Measurements from ENCODE around the gene OTOS.

Gene OTOS

GRCh38 chr2:240111253-240111652, 29.2 kb downstream of the OTOS start:
- no peak for DNase-seq

- no peak for DNase-seq
These were observed 31.1 kb downstream of the OTOS start for GRCh38 chr2:240109386-240109785.

- no peak for DNase-seq
These were observed 33.0 kb downstream of the OTOS start for GRCh38 chr2:240107477-240107796.

GRCh38 chr2:240106765-240107476, 33.5 kb downstream of the OTOS start:
- DNase-seq: no peak

- no peak for DNase-seq
These were observed 34.5 kb downstream of the OTOS start for GRCh38 chr2:240105982-240106381.

- DNase-seq: no peak
These were observed 37.3 kb downstream of the OTOS start for GRCh38 chr2:240103136-240103535.

GRCh38 chr2:240098349-240098748, 42.1 kb downstream of the OTOS start:
- DNase-seq: no peak

- no peak for DNase-seq
These were observed 44.6 kb downstream of the OTOS start for GRCh38 chr2:240095556-240096523.

GRCh38 chr2:240089306-240089705, 51.2 kb downstream of the OTOS start:
- no peak for DNase-seq

Measured in NCI-H1105 (cell line).